Measurements from ENCODE around the gene GSTM4.

The GSTM4 gene

DNA sequence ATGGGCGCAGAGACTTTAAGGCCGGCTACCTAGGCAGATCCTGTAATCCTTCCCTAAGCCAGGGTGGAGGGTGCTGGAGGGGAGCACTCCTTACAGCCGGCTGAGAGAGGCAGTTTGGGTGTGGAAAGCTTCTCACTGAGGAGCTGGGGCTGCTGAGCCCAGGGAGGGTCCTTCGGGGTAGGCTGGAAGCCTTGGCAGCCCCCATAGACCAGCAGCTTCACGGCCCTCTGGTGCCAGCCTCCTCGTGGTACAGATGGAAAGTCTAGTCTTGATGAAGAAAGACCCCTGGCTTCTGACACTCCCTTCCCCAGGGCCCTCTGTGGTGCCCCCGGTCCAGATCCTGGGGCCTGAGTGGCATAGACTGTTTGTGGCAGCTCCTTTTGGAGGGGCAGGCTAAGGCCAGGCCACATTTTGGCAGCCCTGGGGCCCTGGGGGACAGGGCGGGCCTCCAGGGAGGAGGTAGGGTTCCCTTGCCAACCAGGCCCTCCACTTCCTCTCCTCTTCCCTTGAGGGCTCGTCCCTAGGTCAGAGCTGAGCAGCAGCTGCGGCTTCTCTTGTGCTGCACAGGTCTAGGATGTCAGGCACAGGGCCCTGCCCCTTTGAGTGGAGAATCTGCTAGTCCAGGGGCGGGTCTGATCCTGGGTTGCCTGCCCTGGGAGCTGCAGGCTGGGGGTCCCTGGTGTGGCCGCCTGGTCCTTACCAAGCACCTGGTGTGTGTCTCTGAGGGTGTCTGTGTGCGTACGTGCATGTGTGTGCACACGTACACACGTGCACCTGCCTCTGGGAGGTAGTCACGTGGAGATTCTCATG is 31.5 kb upstream of the GSTM4 start:
- no peak for DNase-seq (ENCODE audit: low spot score)

GRCh38 chr1:109625176-109625575 is 30.7 kb upstream of the GSTM4 start:
- DNase-seq (ENCODE audit: low spot score) = no peak

DNA sequence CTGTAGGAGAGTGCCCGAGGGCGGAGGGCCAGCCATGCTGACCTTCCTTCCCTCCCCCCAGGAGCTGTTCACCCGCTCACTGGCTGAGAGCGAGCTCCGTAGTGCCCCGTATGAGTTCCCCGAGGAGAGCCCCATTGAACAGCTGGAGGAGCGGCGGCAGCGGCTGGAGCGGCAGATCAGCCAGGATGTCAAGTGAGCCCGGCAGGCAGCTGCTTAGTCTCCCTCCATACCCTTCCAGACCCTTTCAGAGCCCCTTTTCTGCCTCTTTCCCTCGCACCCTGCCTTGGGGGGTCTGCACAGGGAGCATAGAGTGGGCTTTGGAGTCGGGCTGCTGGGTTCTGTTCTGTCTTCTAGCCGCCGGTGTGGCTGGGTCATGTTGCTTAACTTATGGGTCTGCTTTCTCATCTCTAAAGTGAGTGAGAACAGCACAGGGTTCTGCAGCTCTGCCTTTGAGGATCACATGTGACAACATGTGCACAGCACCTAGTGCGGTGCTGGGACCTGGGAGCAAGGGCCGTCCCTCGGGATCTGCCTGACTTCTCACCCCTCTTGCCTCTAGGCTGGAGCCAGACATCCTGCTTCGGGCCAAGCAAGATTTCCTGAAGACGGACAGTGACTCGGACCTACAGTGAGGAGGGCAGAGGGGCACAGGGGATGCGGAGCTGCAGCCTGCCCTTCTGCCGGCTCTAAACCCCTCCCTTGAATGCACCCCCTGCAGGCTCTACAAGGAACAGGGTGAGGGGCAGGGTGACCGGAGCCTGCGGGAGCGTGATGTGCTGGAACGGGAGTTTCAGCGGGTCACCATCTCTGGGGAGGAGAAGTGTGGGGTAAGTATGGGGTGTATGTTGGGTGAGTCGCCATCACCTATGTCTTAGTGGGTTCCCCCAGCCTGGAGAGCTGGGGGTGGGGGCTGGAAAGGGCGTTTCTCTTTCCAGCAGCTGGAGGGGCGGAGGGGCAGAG is 30.0 kb upstream of the GSTM4 start:
- no peak for DNase-seq (ENCODE audit: low spot score)

GRCh38 chr1:109626682-109627408 is 29.1 kb upstream of the GSTM4 start:
- no peak for DNase-seq (ENCODE audit: low spot score)

DNA sequence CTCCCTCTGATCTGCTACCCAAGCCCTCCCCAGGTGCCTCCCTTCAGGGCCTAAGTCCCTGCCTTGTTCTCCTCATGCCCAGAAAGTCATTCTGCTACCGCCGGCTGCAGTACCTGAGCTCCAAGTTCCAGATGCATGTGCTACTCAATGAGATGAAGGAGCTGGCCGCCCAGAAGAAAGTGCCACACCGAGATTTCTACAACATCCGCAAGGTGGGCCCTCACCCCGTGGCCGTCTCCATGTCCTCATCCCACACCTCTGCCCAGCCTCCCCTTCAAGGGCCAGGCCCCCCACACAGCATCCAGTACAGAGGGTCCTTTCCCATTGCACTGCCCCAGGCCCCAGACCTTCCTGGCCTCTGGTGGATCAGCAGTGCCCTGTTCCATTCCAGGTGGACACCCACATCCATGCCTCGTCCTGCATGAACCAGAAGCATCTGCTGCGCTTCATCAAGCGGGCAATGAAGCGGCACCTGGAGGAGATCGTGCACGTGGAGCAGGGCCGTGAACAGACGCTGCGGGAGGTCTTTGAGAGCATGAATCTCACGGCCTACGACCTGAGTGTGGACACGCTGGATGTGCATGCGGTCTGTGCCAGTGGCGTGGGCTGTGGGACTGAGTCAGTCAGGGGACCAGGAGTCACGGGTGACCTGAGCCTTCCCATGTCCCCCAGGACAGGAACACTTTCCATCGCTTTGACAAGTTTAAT is 28.1 kb upstream of the GSTM4 start:
- DNase-seq (ENCODE audit: low spot score) = no peak

DNA sequence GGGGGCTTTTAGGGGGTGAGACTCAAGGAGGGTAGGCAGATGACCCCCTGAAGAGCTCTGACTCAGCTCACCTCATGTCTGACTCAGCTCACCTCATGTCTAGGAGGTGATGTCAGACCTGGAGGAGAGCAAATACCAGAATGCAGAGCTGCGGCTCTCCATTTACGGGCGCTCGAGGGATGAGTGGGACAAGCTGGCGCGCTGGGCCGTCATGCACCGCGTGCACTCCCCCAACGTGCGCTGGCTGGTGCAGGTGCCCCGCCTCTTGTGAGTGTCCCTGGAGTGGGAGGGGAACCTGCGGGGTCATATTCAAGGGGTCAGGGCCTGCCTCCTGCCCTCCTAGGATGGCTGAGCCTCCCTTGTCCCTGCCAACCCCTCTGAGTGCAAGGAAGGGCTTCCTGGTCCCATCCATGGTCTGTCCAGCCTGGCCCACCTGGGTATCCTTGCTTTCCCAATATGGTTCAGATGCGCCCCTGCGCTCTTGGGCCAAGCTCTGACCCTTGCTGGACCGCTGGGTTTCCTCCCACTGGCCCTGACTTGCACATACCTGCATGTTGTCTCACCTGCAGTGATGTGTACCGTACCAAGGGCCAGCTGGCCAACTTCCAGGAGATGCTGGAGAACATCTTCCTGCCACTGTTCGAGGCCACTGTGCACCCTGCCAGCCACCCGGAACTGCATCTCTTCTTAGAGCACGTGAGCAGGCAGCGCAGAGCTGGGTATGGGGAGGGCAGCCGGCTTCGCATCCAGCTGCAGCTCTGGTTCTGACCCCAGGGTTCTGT is 27.2 kb upstream of the GSTM4 start:
- DNase-seq (ENCODE audit: low spot score) = no peak

DNA sequence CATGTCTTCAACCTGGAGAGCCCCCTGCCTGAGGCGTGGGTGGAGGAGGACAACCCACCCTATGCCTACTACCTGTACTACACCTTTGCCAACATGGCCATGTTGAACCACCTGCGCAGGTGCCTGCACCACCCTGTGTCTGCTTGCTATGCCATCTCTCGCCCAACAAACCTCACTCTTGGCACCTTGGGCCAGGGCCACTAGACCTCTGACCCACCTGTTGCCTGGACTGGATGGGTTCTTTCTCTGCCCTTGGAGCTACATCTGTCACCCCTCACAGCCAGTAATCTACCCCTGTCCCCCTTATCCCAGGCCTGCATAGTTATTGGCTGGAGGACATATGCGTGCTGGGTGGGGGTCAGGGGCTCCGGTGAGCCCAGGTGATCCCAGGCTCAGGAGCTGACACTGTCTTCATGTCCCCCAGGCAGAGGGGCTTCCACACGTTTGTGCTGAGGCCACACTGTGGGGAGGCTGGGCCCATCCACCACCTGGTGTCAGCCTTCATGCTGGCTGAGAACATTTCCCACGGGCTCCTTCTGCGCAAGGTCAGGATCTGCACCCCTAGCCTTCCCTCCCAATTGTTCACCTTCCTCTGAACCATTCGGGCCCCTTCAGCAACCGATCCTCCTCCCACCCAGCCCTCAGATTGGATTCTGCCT is 26.4 kb upstream of the GSTM4 start:
- DNase-seq (ENCODE audit: low spot score) = no peak

- peak; percentile 42 for DNase-seq (ENCODE audit: low spot score)
Observed at GRCh38 chr1:109630081-109630897, 25.6 kb upstream of the GSTM4 start.

GRCh38 chr1:109630898-109631512 is 24.9 kb upstream of the GSTM4 start:
- no peak for DNase-seq (ENCODE audit: low spot score)

GRCh38 chr1:109631513-109632505 is 24.1 kb upstream of the GSTM4 start:
- no peak for DNase-seq (ENCODE audit: low spot score)

GRCh38 chr1:109632671-109633346 is 23.1 kb upstream of the GSTM4 start:
- no peak for DNase-seq (ENCODE audit: low spot score)

GRCh38 chr1:109634292-109634691 is 21.6 kb upstream of the GSTM4 start:
- no peak for DNase-seq (ENCODE audit: low spot score)

DNA sequence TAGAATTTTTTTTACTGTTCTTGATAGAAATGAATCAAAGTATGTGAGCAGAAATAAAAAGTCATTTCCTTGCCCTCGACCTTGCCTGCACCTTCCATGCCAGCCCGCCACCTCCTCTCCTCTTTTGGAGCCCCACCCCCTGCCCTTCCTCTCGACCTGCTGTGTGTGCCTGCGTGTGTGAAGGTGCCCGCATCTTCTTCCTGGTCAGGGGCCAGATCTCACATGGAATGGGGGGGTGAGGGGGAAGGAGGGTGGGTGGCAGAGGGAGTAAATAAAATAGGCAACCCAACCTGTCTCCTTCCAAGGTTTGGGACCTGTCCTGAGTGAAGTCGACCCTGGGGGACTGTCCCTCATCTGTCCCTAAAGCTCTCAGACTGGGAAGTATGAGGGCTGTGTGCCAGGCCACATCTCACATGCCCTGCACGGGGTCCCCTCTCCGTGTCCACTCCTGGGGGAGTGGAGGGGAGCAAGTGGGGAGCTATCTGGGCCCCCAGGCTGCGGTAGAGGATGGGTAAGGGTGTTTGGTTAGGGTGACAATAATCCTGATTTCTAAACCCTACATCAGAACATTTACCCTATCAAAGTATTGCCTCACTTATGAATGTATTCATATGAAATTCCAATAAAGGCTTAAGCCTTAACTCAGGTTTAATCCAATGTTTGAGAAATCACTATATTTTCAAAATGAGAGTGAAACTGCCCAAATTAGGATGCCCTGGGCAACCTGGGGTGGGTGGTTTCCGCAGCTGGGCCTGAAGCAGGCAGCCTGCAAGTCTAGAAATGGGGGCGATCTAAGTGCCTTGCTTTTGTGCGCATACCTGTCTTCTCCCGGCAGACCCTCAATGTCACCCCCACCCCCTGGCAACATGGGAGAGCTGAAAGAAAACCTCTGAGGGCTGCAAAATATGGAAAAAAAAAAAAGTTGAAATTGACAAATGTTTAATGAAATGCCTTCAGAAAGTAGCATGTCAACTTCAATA is 20.8 kb upstream of the GSTM4 start:
- no peak for DNase-seq (ENCODE audit: low spot score)

DNA sequence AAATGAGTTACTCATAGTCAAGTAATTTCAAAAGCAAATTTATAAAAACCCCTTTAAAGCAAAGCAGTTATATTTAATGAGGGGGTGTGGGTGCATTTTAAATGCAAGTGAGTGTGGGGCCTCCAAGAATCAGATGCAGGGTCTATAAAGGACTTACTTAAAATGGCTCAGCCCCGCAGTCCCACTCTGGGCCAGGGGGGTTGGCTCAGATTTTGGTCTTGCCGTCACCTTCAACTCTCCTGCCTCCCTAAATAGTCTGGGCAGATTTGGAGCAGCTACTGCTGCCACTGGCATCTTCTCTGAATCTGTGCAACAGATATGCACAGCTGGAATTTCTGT is 20.1 kb upstream of the GSTM4 start:
- DNase-seq (ENCODE audit: low spot score) = no peak

DNA sequence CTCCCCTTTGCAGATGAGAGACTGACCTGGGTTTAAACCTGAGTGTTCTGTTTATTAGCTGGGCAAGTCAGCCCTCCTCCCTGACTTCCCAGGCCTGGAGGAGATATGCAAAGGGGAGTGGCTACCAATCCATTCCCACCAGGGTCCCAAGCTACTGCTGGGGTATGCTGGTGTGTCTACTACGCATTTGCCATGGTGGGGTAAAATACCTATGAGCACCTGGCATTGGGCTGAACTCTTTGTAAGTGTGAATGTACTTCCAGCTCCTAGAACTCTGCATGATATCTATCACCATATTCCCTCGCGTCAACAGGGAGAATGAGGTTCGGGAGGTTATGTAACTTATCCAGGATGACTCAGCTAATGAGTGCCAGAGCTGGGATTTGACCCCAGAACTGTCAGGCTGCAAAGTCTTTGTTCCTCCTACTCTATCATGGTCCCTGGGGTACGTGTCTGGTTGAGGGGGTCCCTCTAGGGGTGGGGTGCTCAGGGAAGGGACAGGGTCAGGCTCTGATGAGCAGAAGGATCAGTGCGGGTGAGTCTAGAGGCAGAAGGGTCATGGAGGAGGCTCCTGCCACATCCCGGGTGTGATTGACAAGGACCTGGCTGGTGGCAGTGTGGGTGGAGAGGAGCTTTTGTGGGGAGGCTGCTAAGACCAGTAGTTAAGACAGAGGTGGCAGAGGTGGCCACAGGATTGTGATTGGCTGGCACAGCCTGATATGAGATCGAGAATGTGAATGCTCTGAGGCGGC is 19.5 kb upstream of the GSTM4 start:
- DNase-seq (ENCODE audit: low spot score) = peak; percentile 75
